Endodermal cell (in vitro differentiated cells): ENCODE data around the gene SPAG16. TPM values are rescaled to one million over a fixed set of nuclear protein-coding genes. Genes with fewer than 3 reads are reported as not detected.

ENCODE experiments used
- DNase-seq: peaks from one replicate; pipeline ENCODE4 v3.0.0-alpha.2; 2017
- H3K27ac ChIP-seq: 2 replicates; pipeline ENCODE4 v1.5.1; 2013; ENCODE audit warnings: mild to moderate bottlenecking, low read depth, low read length, moderate library complexity
- H3K27me3 ChIP-seq: 2 replicates; pipeline ENCODE4 v1.6.1; 2013; ENCODE audit warnings: mild to moderate bottlenecking, low read length, moderate library complexity; ENCODE audit not compliant: insufficient read depth, control insufficient read depth, poor library complexity, severe bottlenecking
- H3K36me3 ChIP-seq: 2 replicates; pipeline ENCODE4 v1.7.0; 2013; ENCODE audit warnings: mild to moderate bottlenecking, low read length, moderate library complexity; ENCODE audit not compliant: control insufficient read depth, insufficient read depth
- H3K4me1 ChIP-seq: one replicate; pipeline ENCODE4 v1.7.0; 2013; ENCODE audit warnings: low read length; ENCODE audit not compliant: control insufficient read depth, insufficient read depth
- H3K4me3 ChIP-seq: 2 replicates; pipeline ENCODE4 v1.5.1; 2013; ENCODE audit warnings: mild to moderate bottlenecking, low read length, moderate library complexity
- H3K9ac ChIP-seq: 2 replicates; pipeline ENCODE4 v1.6.1; 2013; ENCODE audit warnings: mild to moderate bottlenecking, low read length, moderate library complexity; ENCODE audit not compliant: poor library complexity, severe bottlenecking; ENCODE audit errors: extremely low read depth
- H3K9me3 ChIP-seq: 2 replicates; pipeline ENCODE4 v1.6.1; 2013; ENCODE audit warnings: mild to moderate bottlenecking, low read length, moderate library complexity; ENCODE audit not compliant: control insufficient read depth
- H3K27ac Mint-ChIP-seq: 2 replicates; pipeline ENCODE4 v1.8.0; 2020; ENCODE audit warnings: mixed read lengths
- H3K27me3 Mint-ChIP-seq: 2 replicates; pipeline ENCODE4 v1.8.0; 2021; ENCODE audit warnings: mild to moderate bottlenecking, mixed read lengths; ENCODE audit not compliant: insufficient read depth
- H3K36me3 Mint-ChIP-seq: 2 replicates; pipeline ENCODE4 v1.8.0; 2020; ENCODE audit warnings: low read depth, mixed read lengths
- H3K4me1 Mint-ChIP-seq: 2 replicates; pipeline ENCODE4 v1.8.0; 2020; ENCODE audit warnings: mixed read lengths
- H3K4me3 Mint-ChIP-seq: 2 replicates; pipeline ENCODE4 v1.8.0; 2020; ENCODE audit warnings: mild to moderate bottlenecking, moderate library complexity, mixed read lengths
- H3K9me3 Mint-ChIP-seq: 2 replicates; pipeline ENCODE4 v1.8.0; 2020; ENCODE audit warnings: mild to moderate bottlenecking, mixed read lengths
- CTCF ChIP-seq: fragments of 200-600 bp; sonication (generic); conservative IDR thresholded peaks from 2 replicates; pipeline ENCODE4 v1.5.0; 2021; ENCODE audit warnings: antibody characterized with exemption, mild to moderate bottlenecking
- WGBS, 2 experiments: methylation state at CpG; one replicate each; pipeline versions ENCODE4 v1.1.5 to v1.1.7; 2013; ENCODE audit warnings: missing lambda C conversion rate in 2 of 2, mixed read lengths in 1 of 2; ENCODE audit not compliant: insufficient coverage in 1 of 2, insufficient read length in 1 of 2; 5-methylcytosine and 5-hydroxymethylcytosine counted together
- total RNA-seq, 2 donors: library from RNA; stranded (reverse); fragmentation: NEBNext Ultra II Directional in 1 of 2; extraction: Animal tissue kit (Norgen Biotek cat#: 25700) in 1 of 2; gene quantifications; 2 replicates in 1 of 2; 3 replicates in 1 of 2; pipeline ENCODE4 v1.2.1, GENCODE V29; 2021

Gene SPAG16
- total RNA-seq, 2 donors from 2014 or later = 27.8 to 38.2 TPM

- Histone ChIP-seq H3K27ac (no peak overlapping the region), H3K9me3 (no peaks in the 10 kb centered on the region), H3K9ac (no peak overlapping the region), H3K36me3 (no peaks in the 10 kb centered on the region), H3K4me3 (no peak overlapping the region), H3K4me1 (no peaks in the 10 kb centered on the region), H3K27me3 (no peaks in the 10 kb centered on the region)
- H3K27me3 Mint-ChIP-seq = no peaks in the 10 kb centered on the region
- H3K9me3 Mint-ChIP-seq = no peaks in the 10 kb centered on the region
- H3K36me3 Mint-ChIP-seq = no peaks in the 10 kb centered on the region
- no peak overlapping the region for H3K4me3 Mint-ChIP-seq
- H3K27ac Mint-ChIP-seq = no peak overlapping the region
- H3K4me1 Mint-ChIP-seq = peaks cover 14% of the 10 kb centered on the region
- no peak for TF ChIP-seq CTCF
- DNase-seq = no peak
Observed at GRCh38 chr2:213545964-213546475, 261.8 kb downstream of the SPAG16 start.

DNA sequence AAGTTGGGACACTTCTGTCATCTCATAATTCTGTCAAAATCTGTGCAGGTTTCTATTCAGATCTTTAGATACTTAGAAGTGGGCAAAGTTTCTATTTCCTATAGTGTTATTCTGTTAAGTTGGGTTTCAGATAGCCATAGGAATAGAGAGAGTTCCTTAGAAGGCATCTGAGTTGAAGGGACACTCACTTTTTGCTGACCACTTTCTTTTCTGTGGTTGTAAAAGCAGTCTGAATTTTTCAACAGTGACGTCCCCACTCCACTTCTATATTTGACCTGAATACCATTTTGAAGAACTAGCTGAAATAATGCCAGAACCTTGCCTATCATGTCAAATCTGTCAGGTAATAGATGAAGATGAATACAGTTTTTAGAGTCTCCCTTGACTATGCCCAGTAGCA is 267.3 kb downstream of the SPAG16 start:
- no peak overlapping the region for H3K27ac Mint-ChIP-seq
- no peak overlapping the region for H3K4me3 ChIP-seq
- DNase-seq = no peak
- H3K4me3 Mint-ChIP-seq = no peak overlapping the region
- H3K9me3 ChIP-seq = no peaks in the 10 kb centered on the region
- H3K27ac ChIP-seq = no peak overlapping the region
- 93% methylated on average over 1 of the region's 1 CpG; no CpG with 5 or more reads in 1 of the 2 experiments for WGBS, 2 experiments
- no peaks in the 10 kb centered on the region for H3K4me1 ChIP-seq
- H3K27me3 Mint-ChIP-seq = no peaks in the 10 kb centered on the region
- H3K27me3 ChIP-seq = no peaks in the 10 kb centered on the region
- peaks cover 5% of the 10 kb centered on the region for H3K4me1 Mint-ChIP-seq
- no peak for TF ChIP-seq CTCF
- no peak overlapping the region for H3K9ac ChIP-seq
- H3K36me3 ChIP-seq = no peaks in the 10 kb centered on the region
- H3K9me3 Mint-ChIP-seq = no peaks in the 10 kb centered on the region
- H3K36me3 Mint-ChIP-seq = no peaks in the 10 kb centered on the region

DNA sequence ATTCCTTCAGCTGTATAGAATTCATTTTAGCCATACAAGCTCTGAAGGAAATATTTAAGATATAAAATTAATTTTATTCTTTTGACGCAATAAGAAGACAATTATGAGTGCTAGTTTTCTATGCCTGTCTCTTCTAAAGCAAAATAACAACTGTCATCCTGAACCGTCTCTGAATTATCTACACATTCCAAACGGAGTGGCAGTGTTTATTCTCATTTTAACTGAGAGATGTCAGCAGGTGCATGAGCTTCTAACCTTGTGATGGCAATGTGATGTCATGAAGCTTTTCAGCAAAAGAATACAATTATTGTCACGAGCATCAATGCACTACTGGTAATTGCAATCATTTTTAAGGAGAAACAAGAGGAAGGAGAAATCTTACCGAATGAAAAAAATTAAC is 274.8 kb downstream of the SPAG16 start:
- no peak for TF ChIP-seq CTCF
- Histone ChIP-seq H3K27me3 (no peaks in the 10 kb centered on the region), H3K4me1 (no peaks in the 10 kb centered on the region), H3K9me3 (no peaks in the 10 kb centered on the region), H3K4me3 (no peak overlapping the region), H3K9ac (no peak overlapping the region), H3K27ac (no peak overlapping the region), H3K36me3 (no peaks in the 10 kb centered on the region)
- 77 to 82% methylated on average over 3 to 5 of the region's 5 CpGs for WGBS, 2 experiments
- peaks cover 5% of the 10 kb centered on the region for H3K4me1 Mint-ChIP-seq
- no peaks in the 10 kb centered on the region for H3K9me3 Mint-ChIP-seq
- no peak for DNase-seq
- H3K27ac Mint-ChIP-seq = no peak overlapping the region
- H3K36me3 Mint-ChIP-seq = no peaks in the 10 kb centered on the region
- H3K27me3 Mint-ChIP-seq = no peaks in the 10 kb centered on the region
- H3K4me3 Mint-ChIP-seq = no peak overlapping the region
